Amniotic epithelial cell (primary cell): ENCODE measurements around the gene KCNIP4.

Experiments
- DNase-seq: peaks from one replicate; pipeline ENCODE4 v3.0.0-alpha.2; 2010; ENCODE audit warnings: low read depth

Gene KCNIP4

DNA sequence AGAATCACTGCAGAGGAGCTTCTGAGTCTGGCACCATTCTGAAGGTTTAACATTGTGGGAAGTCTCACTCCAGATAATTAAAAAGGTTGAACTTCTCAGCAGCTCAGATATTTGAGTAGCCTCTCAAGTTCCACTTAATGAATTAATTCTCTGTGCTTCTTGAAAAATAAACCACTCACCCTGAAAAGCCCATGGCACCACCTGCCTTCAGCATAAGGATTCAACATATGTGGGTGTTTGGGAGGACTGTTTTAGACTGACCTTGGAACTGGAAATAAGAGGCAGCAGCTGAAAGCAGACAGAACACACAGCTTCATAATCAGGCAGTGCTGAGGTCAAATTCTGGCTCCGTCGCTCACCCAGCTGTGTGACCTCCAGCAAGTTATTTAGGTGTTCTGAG is 100.6 kb downstream of the KCNIP4 start:
- DNase-seq, result no peak

DNA sequence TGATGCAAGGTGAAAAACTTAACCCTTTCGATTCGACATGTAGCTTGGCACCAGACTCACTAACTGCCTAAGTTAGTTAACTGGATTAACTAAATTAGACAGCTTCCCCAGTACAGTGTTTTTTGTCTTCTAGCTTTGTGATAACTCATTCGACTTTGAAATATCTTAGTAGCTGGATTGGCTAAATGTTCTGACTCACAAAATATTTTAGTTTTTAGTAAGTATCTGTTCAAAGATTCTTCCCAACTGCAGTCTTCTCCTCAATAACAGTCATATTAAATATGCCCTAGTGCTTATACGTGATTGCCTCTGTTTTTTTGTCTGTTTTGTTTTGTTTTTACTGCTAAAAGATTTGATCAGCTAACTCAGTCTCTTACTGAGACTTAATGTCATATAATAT is 102.9 kb downstream of the KCNIP4 start:
- DNase-seq, result no peak

DNA sequence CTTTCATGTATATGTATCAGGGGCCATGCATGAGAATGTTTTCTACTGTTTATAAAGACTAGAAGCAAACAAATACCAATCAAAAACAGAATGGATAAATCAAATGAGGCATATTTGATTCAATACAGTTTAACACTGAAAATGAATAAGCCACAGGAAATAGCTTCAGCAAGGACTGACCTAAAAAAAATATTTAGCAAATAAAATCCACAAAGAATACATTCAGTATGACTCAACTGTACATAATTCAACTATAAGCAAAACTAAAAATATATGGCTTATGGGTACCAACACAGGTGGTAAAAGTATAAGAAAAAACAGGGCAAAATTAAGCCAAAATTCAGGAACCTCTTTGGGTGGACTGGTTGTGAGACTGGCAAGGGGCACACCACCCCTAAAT is 112.9 kb downstream of the KCNIP4 start:
- no peak for DNase-seq

DNA sequence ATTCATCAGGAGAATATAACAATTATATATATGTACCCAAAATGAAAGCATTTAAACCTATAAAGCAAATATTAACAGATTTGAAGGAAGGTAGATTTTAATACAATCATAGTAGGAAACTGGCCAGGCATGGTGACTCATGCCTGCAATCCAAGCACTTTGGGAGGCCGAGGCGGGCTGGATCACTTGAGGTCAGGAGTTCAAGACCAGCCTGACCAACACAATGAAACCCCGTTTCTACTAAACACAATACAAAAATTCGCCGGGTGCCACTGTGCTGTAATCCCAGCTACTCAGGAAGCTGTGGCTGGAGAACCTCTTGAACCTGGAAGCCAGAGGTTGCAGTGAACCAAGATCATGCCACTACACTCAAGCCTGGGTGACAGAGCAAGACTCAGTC is 118.3 kb downstream of the KCNIP4 start:
- peak; percentile 21 for DNase-seq

DNA sequence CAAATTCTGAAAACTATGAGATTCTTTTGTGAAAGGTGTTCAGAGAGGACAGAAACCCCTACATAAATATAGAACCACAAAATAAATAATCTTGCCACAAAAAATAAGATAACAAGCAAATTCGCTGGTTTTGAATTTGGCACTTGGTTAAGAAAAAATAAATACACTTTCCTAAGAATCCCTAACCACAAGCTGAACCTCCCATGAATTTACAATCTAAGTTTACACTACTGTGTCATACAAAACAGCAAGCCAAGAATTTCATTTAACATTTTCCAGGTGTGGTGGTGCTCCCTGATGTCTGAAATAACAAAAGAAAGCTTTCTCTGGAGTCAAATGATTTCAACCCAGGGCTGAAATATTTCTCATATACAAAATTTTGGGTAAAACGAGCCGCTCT is 121.0 kb downstream of the KCNIP4 start:
- DNase-seq, result peak; percentile 85

DNA sequence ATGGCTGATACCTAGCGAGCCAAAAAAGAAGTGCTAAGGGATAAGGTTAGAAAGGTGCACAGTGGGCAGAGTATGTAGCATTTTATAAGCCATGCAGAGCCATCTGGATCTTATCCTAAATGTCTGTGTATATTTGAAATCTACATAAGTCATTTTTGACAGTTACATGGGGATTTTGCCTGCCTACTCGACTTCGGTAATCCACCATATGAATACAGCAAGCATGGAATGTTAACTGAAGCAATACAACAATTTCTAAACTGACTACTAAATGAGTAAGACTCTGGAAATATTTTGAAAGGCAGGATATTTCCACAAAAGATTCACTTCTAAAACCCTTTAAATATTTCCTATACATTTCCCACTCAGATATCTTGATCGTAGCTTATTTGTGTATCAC is 122.5 kb downstream of the KCNIP4 start:
- peak; percentile 70 for DNase-seq

DNA sequence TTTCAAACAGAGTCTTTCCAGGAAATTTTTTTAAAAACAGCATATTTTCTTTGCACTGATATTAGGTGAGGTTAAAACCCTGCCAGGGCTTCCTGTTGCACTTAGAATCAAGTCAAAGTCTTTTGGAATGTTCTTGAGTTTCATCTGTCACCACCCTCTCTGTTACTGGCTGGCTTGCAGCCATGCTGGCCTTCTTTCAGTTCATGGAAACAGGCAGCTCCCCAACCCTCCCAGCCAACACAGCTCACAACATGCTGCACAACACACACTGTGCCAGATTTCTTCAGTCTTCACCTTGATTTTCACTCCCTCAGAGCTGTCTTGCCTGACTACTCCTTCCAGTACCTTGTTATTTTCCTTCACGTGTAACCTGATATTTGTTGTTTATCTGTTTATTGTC is 129.5 kb downstream of the KCNIP4 start:
- DNase-seq, result peak; percentile 19

DNA sequence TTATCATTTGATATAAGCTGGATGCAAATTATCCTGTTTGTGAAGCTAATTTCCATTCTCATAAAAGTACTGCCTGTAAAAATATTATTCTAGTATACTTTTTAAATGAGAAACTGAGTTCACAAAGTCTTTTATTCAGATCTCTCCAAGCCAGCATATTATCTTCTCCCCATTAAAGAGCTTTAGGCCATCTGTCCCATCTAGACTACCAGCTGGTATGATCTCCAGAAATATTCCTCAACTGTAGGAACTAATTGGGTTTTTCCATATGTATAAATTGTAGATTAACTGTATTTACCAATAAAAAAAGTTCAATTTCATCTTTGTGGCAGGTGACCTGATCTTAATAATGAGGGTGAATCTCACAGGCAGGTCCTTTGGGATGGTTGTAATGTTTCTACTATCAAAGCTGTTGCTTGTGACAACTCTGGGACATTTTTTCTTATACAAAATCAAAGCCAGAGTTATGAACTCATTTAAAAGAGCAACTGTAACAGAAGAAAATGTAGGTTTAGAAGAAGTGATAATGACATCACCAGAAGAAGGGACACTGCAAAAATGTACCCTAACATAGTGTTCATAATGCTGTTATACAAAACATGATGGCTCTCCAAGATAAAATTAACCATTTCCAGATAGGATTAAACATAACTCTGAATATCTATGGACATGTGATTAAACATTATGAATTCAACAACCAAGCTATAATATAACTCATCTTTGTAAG is 132.8 kb downstream of the KCNIP4 start:
- DNase-seq, result no peak

DNA sequence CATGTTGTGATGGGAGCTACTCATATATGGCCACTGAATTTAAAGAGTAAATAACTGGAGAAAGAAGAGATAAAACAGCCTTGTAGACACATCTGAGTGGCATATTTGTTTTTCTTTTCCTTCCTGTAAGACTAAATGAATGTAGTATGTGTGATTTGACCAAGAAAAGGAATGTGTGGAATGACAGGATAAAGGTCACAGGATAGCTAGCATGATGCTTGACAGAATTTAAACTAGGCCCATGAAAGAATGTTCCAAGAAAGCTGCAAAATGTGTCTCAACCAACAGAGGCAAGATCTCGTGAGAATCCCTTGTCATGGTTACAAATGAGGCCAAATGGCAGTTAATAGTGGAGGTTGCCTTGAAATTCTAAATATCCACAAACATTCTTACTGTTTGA is 137.0 kb downstream of the KCNIP4 start:
- peak; percentile 65 for DNase-seq

DNA sequence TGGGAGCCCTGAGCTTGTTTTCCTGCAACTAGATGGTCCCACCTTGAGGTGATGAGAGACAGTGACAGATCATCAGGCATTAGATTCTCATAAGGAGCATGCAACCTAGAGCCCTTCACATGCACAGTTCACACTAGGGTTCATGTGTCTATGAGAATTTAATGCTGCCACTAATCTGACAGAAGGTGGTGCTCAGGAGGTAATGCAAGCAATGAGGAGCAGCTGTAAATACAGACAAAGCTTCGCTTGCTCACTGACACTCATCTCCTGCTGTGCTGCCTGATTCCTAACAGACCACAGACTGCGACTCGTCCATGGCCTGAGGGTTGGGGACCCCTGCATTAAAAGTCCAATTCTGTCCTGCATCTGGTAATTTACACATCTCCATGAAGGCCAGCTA is 141.6 kb downstream of the KCNIP4 start:
- DNase-seq, result no peak

DNA sequence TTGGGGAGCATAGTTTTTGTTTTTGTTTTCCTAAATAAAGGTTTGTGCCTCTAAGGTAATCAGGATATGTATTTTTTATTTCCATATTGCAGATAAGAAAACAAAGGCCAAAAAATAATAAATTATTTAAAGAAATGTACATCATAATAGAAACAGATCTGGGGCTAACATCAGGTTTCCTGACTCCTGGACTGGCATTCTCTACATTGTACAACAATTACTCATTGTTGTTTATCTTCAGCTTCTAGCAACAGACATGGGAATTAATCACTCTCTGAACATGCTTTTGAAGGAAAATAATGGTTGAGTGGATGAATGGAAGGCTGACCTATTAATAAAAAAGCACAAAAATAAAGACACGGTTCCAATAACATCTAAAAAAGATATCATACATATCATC is 146.2 kb downstream of the KCNIP4 start:
- peak; percentile 85 for DNase-seq

DNA sequence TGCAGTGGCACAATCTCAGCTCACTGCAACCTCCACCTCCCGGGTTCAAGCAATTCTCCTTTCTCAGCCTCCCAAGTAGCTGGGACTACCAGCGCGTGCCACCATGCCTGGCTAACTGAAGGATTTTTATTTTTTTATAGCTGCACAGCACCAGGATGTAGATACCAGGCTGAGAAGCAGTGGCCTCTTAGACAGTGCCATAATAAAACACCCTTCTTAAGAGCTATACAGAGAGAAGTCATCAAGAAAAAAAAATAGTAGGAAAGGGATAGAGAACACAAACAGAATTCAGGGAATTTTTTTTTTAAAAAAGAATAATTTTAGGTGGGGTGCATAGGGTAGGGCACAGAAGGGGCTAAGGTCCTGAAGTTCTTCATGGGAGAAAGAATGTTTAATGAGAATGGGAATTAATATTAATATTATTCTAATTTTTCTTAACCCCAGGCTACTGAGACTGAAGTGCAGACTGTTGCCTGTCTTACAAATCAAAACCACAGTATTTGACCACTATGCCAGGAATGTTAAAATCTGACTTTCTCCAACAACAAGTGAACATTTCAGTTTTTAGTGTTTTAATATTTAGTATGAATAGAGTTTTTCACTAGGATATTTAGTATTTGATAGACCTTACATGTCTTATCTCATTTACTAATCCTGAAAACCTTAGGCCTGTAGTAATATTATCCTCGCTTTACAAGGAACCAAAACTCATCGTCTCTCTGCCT is 146.7 kb downstream of the KCNIP4 start:
- DNase-seq, result peak; percentile 57

DNA sequence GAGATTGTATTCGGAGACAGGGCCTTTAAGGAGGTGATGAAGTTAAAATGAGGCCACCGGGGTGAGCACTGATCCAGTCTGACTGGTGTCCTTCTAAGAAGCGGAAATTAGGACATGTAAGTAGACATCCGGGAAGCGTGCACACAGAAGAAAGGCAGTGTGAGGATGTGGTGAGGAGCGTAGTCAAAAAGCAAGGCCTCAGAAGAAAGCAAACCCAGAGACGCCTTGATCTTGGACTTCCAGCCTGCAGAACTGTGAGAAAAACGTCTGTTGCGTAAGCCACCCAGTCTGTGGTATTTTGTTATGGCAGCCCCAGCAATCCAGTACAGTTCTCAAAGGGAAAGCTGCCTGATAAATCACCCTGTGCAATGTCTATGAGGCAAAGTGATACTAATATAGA is 153.5 kb downstream of the KCNIP4 start:
- DNase-seq, result peak; percentile 96

DNA sequence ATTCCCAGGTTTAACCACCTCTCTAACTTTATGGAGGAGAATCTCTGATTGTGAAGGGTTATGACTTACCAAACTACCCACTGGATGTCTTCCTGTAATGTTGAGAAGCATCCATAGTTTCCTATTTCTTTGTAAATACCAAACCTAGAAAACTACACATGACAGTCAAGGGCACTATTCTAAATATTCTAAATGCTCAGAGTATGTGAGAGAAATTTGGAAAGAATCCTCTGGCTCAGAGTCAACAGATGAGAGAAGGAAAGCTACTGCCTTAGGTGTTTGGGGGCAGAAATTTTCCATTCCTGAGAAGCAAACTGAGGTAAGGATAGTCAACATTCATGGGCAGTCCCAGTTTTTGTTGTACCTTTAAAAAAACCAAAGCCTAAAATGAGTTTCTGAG is 155.8 kb downstream of the KCNIP4 start:
- no peak for DNase-seq

DNA sequence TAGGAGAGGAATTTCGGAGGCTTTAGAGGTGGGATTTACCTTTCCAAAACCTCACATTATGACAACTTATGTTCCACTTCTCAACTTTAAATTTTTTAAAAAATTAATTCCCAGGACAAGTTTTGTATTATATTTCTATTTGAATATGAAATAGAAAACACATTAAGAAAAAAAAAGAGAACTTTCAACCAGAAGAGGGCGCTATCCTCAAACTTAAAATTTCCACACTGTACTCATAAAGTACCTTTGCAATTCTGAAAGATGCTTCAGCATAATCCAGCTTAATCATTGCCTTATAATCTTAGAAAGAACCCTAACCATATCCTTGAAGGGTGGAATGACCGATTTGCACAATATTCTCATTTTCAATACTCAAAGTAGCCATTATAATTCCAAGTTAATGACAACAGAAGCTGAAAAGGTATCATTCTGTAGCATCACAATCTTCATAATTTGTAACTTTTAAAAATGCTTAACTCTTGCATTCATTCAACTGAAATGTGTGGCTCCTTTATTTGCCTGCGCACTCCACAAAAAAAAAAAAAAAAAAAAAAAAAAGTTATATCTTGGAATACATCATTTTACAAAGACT is 158.0 kb downstream of the KCNIP4 start:
- DNase-seq, result peak; percentile 60

DNA sequence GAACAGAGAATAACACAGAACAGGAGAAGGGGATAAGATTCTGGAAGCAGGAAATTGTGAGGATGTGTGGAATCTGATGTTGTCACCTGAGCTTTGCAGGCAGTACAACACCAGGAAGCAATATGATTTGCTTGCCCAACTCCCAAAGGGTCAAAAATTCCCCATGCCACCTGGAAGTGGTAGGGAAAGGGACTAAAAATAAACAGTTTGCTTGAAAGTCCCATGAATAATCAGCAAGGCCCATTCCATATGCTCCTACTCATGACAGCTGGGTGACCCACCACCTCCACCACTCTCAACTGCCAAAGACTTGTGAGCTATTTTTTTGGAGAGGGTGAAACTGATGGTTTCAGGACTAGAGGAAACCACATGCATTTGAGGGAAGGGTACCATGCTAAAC is 168.4 kb downstream of the KCNIP4 start:
- DNase-seq, result no peak

DNA sequence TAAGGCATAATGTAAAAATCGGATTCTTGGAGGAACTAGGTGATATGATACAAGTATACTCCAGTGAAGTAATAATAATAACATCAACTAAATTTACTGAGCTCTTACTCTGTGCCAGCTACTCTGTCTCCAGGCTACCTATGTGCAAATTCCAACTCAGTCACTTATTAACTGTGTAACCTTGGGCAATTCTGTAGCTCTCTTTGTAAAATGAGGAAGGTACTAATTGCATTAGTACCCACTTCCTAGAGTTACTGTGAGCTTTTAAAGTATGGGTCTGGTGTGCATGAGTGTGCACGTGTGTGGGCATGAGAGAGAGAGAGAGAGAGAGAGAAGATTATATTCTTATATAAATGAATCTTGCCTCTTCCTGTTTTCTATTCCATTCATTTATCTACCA is 169.9 kb downstream of the KCNIP4 start:
- DNase-seq, result no peak

DNA sequence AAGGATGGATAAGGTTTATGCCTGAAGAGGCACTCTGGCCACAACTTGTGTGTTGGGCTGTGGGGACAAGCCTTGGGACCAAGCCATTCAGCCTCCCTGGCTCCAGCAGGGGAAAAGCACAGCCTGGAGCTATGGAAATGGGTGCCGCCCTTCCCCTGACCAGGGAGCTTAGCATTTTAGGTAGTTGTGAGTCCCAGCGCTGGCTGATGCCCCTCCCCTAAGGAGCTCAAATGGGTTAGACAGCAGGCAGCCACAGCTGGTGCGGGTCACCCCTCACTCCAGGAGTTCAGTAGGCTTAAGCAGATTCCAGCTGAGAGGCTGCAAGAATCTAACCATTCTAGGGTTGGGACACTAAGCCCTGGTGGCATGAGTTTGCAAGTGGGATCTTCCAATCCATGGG is 172.9 kb downstream of the KCNIP4 start:
- no peak for DNase-seq

DNA sequence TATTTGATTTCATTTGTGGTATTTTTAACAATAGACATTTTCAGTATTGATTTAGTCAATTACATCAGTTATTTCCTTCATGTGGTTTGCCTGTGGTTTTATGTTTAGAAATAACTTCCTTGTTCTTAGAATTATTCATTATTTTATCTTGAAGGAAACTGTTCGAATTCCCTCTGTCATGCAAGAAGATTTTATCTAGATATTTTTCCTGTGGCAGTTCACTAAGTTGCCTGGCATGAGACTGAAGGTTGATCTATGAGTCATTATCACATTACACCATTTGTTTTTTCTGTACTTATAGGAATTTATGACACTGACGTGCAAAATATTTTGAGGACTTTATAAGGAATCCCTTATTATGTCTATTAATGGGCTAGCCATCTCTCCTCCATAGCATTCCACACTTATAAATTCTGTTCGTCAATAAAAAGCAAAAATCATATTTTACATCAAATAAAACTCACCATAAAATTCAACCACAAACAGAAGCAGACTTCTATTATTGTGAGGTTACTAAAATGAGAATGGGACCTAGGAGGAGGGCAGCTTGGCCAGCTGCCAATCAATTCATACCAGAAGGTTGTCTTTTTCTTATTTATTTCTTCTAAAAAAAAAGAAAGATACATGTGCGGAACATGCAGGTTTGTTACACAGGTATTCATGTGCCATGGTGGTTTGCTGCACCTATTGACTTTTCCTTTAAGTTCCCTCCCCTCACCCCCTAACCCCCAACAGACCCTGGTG is 179.0 kb downstream of the KCNIP4 start:
- peak; percentile 73 for DNase-seq

DNA sequence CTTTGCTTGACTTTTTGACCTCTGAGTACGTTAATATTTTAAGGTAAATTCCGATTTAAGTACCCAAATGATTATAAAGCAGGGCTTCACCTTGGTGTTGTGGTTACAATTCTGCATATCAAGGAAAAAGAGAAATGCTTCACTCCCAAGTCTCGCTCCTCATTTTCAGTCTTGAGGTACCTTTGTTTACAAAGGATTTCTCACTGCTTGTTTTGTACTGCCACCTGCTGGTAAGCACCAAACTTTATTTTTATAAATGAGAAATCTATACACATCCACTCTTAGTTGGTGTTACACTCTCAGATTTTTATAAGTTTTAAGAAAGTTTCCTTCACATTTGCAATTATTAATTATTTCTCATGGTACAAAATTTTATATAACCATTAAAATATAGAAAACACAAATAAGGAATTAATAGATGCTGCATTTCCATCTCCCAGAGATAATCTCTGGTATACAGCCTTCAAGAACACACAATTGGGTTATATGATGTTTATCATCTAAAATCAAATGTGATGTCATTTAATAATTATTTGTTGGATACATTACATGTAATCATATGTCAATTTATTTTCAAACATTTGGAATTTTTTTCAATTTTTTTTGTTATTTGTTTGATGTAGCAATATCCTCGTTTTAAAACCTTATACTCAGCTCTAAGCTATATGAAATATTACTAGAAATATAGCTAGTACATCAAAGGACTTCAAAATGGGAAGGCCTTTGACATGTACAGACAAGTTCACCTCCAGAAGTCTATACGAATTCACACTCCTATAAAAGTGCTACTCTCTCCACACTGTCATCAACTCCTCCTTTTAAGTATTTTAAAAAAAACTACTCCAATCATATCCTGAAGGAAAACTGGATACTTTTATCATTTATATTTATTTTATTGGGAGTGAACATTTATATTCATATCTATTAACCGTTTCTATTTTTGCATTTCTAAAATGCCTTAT is 179.9 kb downstream of the KCNIP4 start:
- peak; percentile 57 for DNase-seq

DNA sequence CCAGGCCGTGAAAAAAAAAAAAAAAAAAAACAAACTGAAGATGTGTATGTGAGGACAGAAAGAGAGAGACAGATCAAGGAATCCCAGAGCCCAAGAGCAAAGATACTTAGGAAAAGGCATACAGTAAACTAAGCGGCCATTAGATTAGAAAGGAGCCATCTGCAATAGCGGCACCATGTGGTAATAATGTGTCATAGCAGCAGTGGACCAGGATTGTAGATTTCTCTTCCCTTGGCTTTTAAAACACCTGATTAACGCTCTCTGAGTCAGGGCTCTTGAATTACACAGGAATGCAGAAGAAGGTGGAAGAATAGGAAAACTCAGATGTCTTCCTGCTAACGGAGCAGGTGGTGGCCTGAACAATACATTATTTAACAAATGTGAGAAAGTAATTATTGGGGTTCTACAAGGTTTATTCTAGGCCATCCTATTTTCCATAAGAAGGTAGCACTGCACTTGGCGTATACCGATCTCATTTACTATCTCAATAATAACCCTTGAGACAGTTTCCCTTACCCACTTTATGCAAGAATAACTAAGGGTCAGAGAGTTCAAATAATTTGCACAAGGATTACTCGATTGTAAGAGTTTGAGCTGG is 182.7 kb downstream of the KCNIP4 start:
- DNase-seq, result peak; percentile 63
